ENCODE measurements around the gene MKNK2.
"Not testable (repeated sequence)": the region's sequence is repeated elsewhere in the genome, so short reads cannot be mapped to it uniquely, and the experiment has no call there.

Gene MKNK2

GRCh38 chr19:2089001-2089711 is 38.1 kb upstream of the MKNK2 start:
- TF ChIP-seq, protein P1, sequence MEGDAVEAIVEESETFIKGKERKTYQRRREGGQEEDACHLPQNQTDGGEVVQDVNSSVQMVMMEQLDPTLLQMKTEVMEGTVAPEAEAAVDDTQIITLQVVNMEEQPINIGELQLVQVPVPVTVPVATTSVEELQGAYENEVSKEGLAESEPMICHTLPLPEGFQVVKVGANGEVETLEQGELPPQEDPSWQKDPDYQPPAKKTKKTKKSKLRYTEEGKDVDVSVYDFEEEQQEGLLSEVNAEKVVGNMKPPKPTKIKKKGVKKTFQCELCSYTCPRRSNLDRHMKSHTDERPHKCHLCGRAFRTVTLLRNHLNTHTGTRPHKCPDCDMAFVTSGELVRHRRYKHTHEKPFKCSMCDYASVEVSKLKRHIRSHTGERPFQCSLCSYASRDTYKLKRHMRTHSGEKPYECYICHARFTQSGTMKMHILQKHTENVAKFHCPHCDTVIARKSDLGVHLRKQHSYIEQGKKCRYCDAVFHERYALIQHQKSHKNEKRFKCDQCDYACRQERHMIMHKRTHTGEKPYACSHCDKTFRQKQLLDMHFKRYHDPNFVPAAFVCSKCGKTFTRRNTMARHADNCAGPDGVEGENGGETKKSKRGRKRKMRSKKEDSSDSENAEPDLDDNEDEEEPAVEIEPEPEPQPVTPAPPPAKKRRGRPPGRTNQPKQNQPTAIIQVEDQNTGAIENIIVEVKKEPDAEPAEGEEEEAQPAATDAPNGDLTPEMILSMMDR (IDR thresholded peaks at IDR 0.05; ENCODE audit: low read depth, low read length) = no peak
- no peaks in the 10 kb centered on the region for H3K27me3 ChIP-seq (ENCODE audit: insufficient read depth, low read depth, severe bottlenecking)
- no peak for DNase-seq
- H3K36me3 ChIP-seq = peaks cover 4% of the 10 kb centered on the region
- no peak overlapping the region for H3K4me3 ChIP-seq (ENCODE audit: low read depth, low read length)
- no peaks in the 10 kb centered on the region for H3K9me3 ChIP-seq (ENCODE audit: severe bottlenecking)
- H3K27ac ChIP-seq = no peak overlapping the region

DNA sequence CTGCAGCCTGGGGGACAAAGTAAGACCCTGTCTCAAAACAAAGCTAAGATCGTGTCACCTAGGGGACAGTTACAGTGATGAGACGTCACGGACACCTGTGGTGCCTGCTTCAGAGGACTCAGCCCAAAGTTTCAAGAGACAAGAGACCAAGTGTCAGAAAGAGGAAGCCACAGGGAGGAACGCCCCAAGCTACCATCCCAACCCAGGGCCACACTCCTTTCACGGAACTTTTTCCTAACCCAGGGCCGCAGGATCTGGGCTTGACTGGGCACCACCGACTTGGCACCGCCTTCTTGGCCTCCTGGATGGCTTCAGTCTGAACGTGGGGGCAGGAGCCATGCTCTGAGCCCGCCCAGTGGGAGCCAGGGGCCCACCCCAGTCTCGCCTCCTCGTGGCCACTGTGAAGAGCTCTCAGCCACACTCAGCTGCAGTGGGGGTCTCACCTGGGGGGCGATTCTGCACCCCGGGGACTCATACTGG is 36.6 kb upstream of the MKNK2 start:
- H3K9me3 ChIP-seq (ENCODE audit: severe bottlenecking) = no peaks in the 10 kb centered on the region
- TF ChIP-seq, protein P1 (IDR thresholded peaks at IDR 0.05; ENCODE audit: low read depth, low read length) = no peak
- peaks cover 6% of the 10 kb centered on the region for H3K36me3 ChIP-seq
- H3K27me3 ChIP-seq (ENCODE audit: insufficient read depth, low read depth, severe bottlenecking) = no peaks in the 10 kb centered on the region
- no peak overlapping the region for H3K4me3 ChIP-seq (ENCODE audit: low read depth, low read length)
- H3K27ac ChIP-seq = no peak overlapping the region
- DNase-seq = no peak

DNA sequence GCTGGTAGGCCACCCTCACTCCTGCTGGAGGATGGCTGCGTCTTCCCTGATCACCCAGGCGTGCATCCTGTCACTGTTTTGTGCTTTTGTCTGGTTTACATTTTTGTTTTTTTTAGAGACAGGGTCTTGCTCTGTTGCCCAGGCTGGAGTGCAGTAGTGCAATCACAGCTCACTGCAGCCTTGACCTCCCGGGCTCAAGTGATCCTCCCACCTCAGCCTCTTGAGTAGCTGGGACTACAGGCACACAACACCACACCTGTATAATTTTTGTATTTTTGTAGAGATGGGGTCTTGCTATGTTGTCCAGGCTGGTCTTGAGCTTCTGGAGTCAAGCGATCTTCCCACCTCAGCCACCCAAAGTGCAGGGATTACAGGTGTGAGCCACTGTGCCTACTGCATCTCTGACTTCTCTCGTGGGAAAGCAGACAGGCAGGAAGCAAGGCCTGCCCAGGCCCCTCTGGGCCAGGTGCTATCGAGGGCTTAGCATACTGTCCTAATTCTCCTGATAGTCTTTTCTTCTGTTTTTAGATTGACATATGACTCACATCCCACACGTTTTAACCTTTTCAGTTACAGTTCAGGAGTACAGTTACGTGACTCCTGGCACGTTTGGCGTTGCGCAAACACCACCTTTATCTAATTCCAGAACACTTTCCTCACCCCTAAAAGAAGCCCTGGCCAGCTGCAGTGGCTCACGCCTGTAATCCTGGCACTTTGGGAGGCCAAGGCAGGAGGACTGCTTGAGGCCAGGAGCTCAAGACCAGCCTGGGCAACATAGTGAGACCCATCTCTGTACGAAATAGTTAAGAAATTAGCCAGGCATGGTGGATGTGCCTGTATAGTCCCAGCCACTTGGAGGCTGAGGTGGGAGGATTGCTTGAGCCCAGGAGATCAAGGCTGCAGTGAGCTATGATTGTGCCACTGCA is 35.9 kb upstream of the MKNK2 start:
- not testable (repeated sequence) for DNase-seq; H3K9me3 ChIP-seq (ENCODE audit: severe bottlenecking); H3K27me3 ChIP-seq (ENCODE audit: insufficient read depth, low read depth, severe bottlenecking); H3K4me3 ChIP-seq (ENCODE audit: low read depth, low read length); H3K27ac ChIP-seq; H3K36me3 ChIP-seq

DNA sequence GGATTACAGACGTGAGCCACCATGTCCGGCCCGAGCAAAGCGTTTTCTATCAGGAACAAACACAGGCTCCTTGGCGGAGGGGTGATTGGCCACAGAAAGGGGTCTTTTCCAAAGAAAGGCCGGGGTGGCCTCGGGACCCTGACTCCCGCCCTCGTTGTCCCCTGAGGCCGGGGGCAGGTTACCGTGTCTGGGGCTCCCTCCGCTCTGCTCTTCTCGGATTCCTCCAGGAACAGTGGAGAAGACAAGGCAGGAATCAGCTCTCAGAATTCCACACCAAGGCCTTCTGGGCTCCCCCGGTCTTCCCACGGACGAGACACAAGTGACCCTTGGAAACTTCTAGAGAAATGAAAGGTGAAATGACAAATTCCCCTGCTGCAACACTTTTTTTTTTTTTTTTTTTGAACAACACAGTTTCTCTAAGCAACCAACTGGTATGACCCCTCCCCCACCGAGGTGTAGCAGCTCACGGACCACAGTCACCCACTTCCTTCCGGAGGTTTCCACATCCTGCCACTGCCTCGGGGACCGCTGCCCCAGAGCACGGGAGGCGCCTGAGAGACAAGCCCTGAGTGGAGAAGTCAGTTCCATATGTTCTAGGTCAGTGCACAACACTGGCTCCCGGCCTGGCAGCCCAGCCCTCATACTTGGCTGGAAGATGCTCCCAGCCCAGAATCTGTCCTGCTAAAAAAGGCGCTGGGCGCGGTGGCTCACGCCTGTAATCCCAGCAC is 34.1 kb upstream of the MKNK2 start:
- no peak for DNase-seq
- H3K36me3 ChIP-seq = peaks cover 3% of the 10 kb centered on the region
- no peak overlapping the region for H3K4me3 ChIP-seq (ENCODE audit: low read depth, low read length)
- no peaks in the 10 kb centered on the region for H3K27me3 ChIP-seq (ENCODE audit: insufficient read depth, low read depth, severe bottlenecking)
- no peaks in the 10 kb centered on the region for H3K9me3 ChIP-seq (ENCODE audit: severe bottlenecking)
- TF ChIP-seq, protein P1 (IDR thresholded peaks at IDR 0.05; ENCODE audit: low read depth, low read length) = no peak
- H3K27ac ChIP-seq = no peak overlapping the region

GRCh38 chr19:2083174-2083854 is 32.3 kb upstream of the MKNK2 start:
- DNase-seq = no peak
- TF ChIP-seq, protein P1 (IDR thresholded peaks at IDR 0.05; ENCODE audit: low read depth, low read length) = no peak
- Histone ChIP-seq H3K9me3 (ENCODE audit: severe bottlenecking) (no peaks in the 10 kb centered on the region), H3K27ac (no peak overlapping the region), H3K27me3 (ENCODE audit: insufficient read depth, low read depth, severe bottlenecking) (no peaks in the 10 kb centered on the region), H3K36me3 (peaks cover 5% of the 10 kb centered on the region), H3K4me3 (ENCODE audit: low read depth, low read length) (no peak overlapping the region)
